Fibroblast of skin of abdomen (primary cell): Measurements from ENCODE around the gene XRCC2.

Experiments used
- DNase-seq: peaks from one replicate; pipeline ENCODE4 v3.0.0-alpha.2; 2013

XRCC2 gene

DNA sequence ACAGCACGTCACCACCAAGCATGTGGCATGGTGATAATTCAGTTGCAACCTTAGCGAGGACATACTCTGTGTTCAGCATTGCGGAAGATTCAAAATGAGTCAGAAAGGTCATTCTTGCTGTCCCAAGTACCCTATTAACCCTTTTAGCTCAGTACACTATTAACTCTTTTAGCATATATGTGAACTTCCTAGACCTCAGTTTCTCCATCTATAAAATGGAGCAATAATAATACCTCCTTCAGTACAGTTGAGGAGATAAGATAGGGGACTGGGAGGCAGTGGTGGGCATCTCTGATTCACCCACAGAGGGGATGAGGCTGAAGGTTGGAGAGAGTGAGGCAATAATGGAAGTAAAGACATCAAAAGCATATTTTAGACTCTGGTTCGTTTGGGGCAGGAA lies 67.3 kb downstream of the XRCC2 start:
- no peak for DNase-seq

GRCh38 chr7:152608208-152608607 lies 67.7 kb downstream of the XRCC2 start:
- DNase-seq: no peak

GRCh38 chr7:152607007-152607406 lies 68.9 kb downstream of the XRCC2 start:
- no peak for DNase-seq

DNA sequence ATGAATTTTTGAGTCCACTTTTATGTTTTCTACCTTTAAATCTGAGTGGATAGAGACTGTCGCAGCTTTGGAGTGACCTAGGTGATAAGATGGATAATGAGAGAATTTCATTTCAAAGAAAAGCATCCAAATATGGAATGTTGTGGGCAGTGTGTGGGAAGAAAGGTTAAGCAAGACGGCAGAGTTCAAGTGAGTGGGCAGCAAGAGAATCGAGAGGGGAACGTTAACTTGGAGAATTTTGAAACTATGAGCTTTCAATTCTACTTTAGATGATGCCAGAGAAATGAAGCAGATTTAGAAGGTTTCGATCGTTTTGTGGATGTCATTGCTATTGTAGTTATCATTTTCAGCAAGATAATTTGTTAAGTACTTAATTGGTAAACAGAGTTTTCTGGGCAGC lies 73.0 kb downstream of the XRCC2 start:
- DNase-seq: no peak

GRCh38 chr7:152601305-152601798 lies 74.6 kb downstream of the XRCC2 start:
- no peak for DNase-seq

DNA sequence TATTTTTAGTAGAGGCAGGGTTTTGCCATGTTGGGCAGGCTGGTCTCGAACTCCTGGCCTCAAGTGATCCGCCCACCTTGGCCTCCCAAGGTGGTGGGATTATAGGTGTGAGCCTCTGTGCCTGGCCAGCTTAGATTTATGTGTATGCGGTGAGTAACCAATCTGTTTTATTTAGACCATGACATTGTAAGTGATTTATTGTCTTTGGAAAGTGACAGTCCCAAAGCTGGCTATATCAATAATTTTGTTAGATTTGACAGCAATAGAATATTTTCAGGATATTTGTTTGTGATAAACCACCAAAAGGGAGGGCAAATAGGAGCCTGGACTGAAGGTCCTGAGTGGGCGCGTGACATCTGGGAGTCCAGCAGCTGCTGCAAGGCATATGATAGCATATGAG lies 75.7 kb downstream of the XRCC2 start:
- no peak for DNase-seq

DNA sequence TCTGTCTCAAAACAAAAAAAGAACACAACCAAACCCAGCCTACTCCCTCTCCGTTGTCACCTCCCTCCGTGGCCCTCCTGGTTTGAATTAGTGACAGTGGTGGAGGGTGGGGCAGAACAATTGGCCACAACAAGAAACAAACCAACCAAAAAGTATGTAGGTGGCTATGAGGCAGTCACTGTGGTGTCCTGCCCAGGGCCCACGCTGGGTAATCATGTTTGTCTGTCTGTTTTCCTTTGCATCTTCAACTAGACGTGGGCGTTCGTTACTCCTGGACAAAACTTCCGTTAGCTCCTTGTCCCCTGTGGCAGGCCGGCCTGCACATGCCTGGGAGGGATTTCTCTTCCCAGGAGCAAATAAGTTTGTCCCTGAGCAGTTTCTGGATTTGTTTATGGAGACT lies 78.4 kb downstream of the XRCC2 start:
- DNase-seq: no peak

GRCh38 chr7:152596824-152597223 lies 79.1 kb downstream of the XRCC2 start:
- DNase-seq: no peak
